CD14-positive monocyte (primary cell): Measurements from ENCODE around the gene DHX30. TPM values are rescaled to one million over a fixed set of nuclear protein-coding genes. Genes with fewer than 3 reads are reported as not detected.

Experiments used
- DNase-seq, 3 donors: peaks; one replicate each; pipeline ENCODE4 v3.0.0-alpha.2; 2011 to 2022
- H2AFZ ChIP-seq: 2 replicates; pipeline ENCODE4 v1.6.0; 2012; ENCODE audit warnings: mild to moderate bottlenecking, low read depth, low read length, inconsistent platforms; ENCODE audit not compliant: insufficient read depth, poor library complexity, severe bottlenecking
- H3K27ac ChIP-seq, 2 donors: 1 replicate in 1 of 2; 2 replicates in 1 of 2; pipeline ENCODE4 v1.5.1; 2012 to 2013; ENCODE audit warnings: low read length in 2 of 2, control low read depth in 1 of 2, inconsistent platforms in 1 of 2, low read depth in 1 of 2, mild to moderate bottlenecking in 1 of 2
- H3K27me3 ChIP-seq, 2 donors: one replicate each; pipeline versions ENCODE4 v1.6.0 to v1.6.1; 2011 to 2013; ENCODE audit warnings: low read length in 2 of 2; ENCODE audit not compliant: control insufficient read depth in 2 of 2, insufficient read depth in 2 of 2
- H3K36me3 ChIP-seq, 2 donors: replicated peaks in 1 of 2; 1 replicate in 1 of 2; 2 replicates in 1 of 2; pipeline versions ENCODE4 v1.5.1 to v1.6.1; 2012 to 2013; ENCODE audit warnings: low read length in 2 of 2, control low read depth in 1 of 2, inconsistent platforms in 1 of 2, mild to moderate bottlenecking in 1 of 2; ENCODE audit not compliant: insufficient read depth in 2 of 2, control insufficient read depth in 1 of 2
- H3K4me1 ChIP-seq, 2 donors: 1 replicate in 1 of 2; 2 replicates in 1 of 2; pipeline versions ENCODE4 v1.5.1 to v1.6.1; 2012 to 2013; ENCODE audit warnings: low read length in 2 of 2, control low read depth in 1 of 2, inconsistent platforms in 1 of 2, mild to moderate bottlenecking in 1 of 2, moderate library complexity in 1 of 2; ENCODE audit not compliant: insufficient read depth in 2 of 2, control insufficient read depth in 1 of 2
- H3K4me2 ChIP-seq: replicated peaks from 2 replicates; pipeline ENCODE3; 2012; ENCODE audit warnings: low read length, moderate library complexity, mild to moderate bottlenecking; ENCODE audit not compliant: poor library complexity, severe bottlenecking; ENCODE audit errors: extremely low read depth
- H3K4me3 ChIP-seq, 3 experiments: fragments of 200-600 bp in 1 of 3; sonication (generic) in 1 of 3; replicated peaks in 1 of 3; 1 replicate in 2 of 3; 2 replicates in 1 of 3; pipeline ENCODE4 v1.5.1; 2011 to 2013; ENCODE audit warnings: low read length in 3 of 3, mild to moderate bottlenecking in 3 of 3, control low read depth in 2 of 3, low read depth in 2 of 3, inconsistent platforms in 1 of 3, moderate library complexity in 1 of 3
- H3K79me2 ChIP-seq: 2 replicates; pipeline ENCODE4 v1.6.0; 2012; ENCODE audit warnings: mild to moderate bottlenecking, control low read depth, inconsistent platforms, low read length, moderate library complexity; ENCODE audit not compliant: insufficient read depth
- H3K9ac ChIP-seq: 2 replicates; pipeline ENCODE4 v1.6.0; 2017; ENCODE audit warnings: low read length, mild to moderate bottlenecking; ENCODE audit not compliant: insufficient read depth, poor library complexity, severe bottlenecking
- H3K9me3 ChIP-seq, 2 donors: replicated peaks in 1 of 2; 1 replicate in 1 of 2; 2 replicates in 1 of 2; pipeline versions ENCODE4 v1.5.1 to v1.6.1; 2012 to 2013; ENCODE audit warnings: low read length in 2 of 2, control low read depth in 1 of 2; ENCODE audit not compliant: control insufficient read depth in 1 of 2, insufficient read depth in 1 of 2
- H4K20me1 ChIP-seq: 2 replicates; pipeline ENCODE4 v1.6.0; 2012; ENCODE audit warnings: mild to moderate bottlenecking, low read length, control low read depth, moderate library complexity; ENCODE audit not compliant: insufficient read depth
- H3K27ac Mint-ChIP-seq, 7 donors: one replicate each; pipeline ENCODE4 v1.8.0; 2020; ENCODE audit warnings: mild to moderate bottlenecking in 7 of 7, mixed read lengths in 7 of 7, moderate library complexity in 6 of 7, inconsistent platforms in 2 of 7
- H3K27me3 Mint-ChIP-seq, 3 donors: one replicate each; pipeline ENCODE4 v1.8.0; 2021 to 2022; ENCODE audit warnings: low read depth in 3 of 3, mild to moderate bottlenecking in 3 of 3, mixed read lengths in 3 of 3, moderate library complexity in 3 of 3, inconsistent platforms in 1 of 3
- H3K36me3 Mint-ChIP-seq, 2 donors: one replicate each; pipeline ENCODE4 v1.8.0; 2020; ENCODE audit warnings: mixed read lengths in 2 of 2, inconsistent platforms in 1 of 2, mild to moderate bottlenecking in 1 of 2
- H3K4me1 Mint-ChIP-seq: one replicate; pipeline ENCODE4 v1.8.0; 2020; ENCODE audit warnings: mild to moderate bottlenecking, mixed read lengths
- H3K4me3 Mint-ChIP-seq, 2 donors: one replicate each; pipeline ENCODE4 v1.8.0; 2020; ENCODE audit warnings: mild to moderate bottlenecking in 2 of 2, mixed read lengths in 2 of 2, moderate library complexity in 1 of 2
- H3K9me3 Mint-ChIP-seq, 7 donors: one replicate each; pipeline ENCODE4 v1.8.0; 2020 to 2022; ENCODE audit warnings: mixed read lengths in 7 of 7, mild to moderate bottlenecking in 6 of 7, moderate library complexity in 6 of 7, inconsistent platforms in 2 of 7
- WGBS: methylation state at CpG from one replicate; pipeline ENCODE4 v1.1.5; 2013; ENCODE audit warnings: missing lambda C conversion rate; ENCODE audit not compliant: insufficient coverage; 5-methylcytosine and 5-hydroxymethylcytosine counted together
- intact Hi-C, 2 donors: fragments of 100-400 bp; cut with micrococcal nuclease; formaldehyde crosslinking; loops; one replicate each; pipeline versions ENCODE4 v1.15.0 to v1.15.1; 2023
- polyA plus RNA-seq, 3 donors: library from polyadenylated mRNA; depleted of rRNA in 1 of 3; unstranded in 2 of 3; stranded (reverse) in 1 of 3; fragments of 300-500 nt in 2 of 3; fragments of >200 nt in 1 of 3; fragmentation: Illumina TruSeq in 2 of 3; gene quantifications; 1 replicate in 2 of 3; 2 replicates in 1 of 3; pipeline ENCODE4 v1.2.3, GENCODE V29; 2012 to 2021
- TF ChIP-seq, protein P1 (sequence below): fragments of 200-600 bp; IDR thresholded peaks from one replicate; pipeline ENCODE4 v1.8.0; 2022; ENCODE audit warnings: antibody characterized with exemption, mild to moderate bottlenecking

DHX30 gene
- polyA plus RNA-seq, 3 donors = 19.4 to 43.9 (median 20.1) TPM

DNA sequence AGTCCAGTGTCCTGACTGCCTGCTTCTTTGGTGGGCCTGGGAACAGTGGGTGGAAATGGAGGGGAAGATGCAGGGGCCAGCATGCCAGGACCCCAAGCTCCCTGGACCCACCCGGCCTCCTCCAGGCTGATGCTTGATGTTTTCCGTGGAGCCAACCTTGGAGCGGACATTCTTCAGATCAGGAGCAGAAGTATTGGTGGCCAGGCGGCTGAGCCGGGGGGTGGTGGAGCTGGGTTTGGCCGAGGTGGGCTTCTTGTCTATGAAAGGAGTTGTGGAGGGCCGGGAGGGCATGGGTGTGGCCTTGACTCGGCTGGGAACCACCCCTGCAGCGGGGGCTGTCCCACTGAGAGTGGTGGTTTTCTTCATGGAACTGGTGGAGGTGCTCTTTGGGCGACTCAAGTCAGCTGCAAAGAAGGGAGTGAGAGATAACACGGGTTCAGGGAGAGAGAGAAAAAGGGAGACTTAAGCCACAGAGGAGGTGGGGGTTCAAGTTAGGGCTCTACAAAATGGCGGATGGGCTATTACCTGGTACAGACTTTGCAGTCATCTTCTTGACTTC, 67.8 kb downstream of the DHX30 start:
- intact Hi-C loops = no loop called here
- 100% methylated on average over 11 of the region's 12 CpGs for WGBS
- no peaks in the 10 kb centered on the region for H3K9me3 ChIP-seq
- H3K79me2 ChIP-seq = no peaks in the 10 kb centered on the region
- peaks cover 59 to 97% of the 10 kb centered on the region in 2 donors for H3K36me3 ChIP-seq
- H3K27ac ChIP-seq = no peak overlapping the region
- H3K4me2 ChIP-seq = no peak overlapping the region
- Mint-ChIP-seq H3K36me3 (peaks cover 69 to 73% of the 10 kb centered on the region in 2 donors), H3K27me3 (no peaks in the 10 kb centered on the region), H3K27ac (peak overlapping the region in 1 of 7 donors; percentile 21), H3K4me1 (no peaks in the 10 kb centered on the region), H3K4me3 (no peak overlapping the region), H3K9me3 (no peaks in the 10 kb centered on the region)
- TF ChIP-seq, protein P1, sequence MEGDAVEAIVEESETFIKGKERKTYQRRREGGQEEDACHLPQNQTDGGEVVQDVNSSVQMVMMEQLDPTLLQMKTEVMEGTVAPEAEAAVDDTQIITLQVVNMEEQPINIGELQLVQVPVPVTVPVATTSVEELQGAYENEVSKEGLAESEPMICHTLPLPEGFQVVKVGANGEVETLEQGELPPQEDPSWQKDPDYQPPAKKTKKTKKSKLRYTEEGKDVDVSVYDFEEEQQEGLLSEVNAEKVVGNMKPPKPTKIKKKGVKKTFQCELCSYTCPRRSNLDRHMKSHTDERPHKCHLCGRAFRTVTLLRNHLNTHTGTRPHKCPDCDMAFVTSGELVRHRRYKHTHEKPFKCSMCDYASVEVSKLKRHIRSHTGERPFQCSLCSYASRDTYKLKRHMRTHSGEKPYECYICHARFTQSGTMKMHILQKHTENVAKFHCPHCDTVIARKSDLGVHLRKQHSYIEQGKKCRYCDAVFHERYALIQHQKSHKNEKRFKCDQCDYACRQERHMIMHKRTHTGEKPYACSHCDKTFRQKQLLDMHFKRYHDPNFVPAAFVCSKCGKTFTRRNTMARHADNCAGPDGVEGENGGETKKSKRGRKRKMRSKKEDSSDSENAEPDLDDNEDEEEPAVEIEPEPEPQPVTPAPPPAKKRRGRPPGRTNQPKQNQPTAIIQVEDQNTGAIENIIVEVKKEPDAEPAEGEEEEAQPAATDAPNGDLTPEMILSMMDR = no peak
- no peak overlapping the region for H2AFZ ChIP-seq
- H3K9ac ChIP-seq = no peak overlapping the region
- no peak for DNase-seq
- H3K27me3 ChIP-seq = no peaks in the 10 kb centered on the region
- no peak overlapping the region for H3K4me3 ChIP-seq
- no peaks in the 10 kb centered on the region for H4K20me1 ChIP-seq
- no peaks in the 10 kb centered on the region for H3K4me1 ChIP-seq

DNA sequence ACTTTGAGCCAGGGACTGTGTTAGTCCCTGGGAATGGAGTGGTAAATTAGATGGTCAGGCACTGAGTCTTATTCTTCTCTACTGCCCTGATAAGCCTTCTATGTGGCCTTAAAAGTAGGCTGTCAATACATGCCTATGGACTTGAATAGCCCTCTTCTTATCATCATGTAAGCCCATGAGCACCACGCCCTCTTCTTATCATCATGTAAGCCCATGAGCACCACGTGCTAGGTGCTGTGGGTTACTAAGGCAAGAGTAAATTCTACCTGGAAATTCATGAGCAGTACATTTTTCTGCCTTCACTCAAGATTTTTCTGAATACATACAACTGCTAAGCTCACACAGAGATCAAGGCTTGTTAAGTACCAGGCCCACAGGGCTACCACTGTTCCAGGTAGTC, 68.5 kb downstream of the DHX30 start:
- H3K79me2 ChIP-seq = no peaks in the 10 kb centered on the region
- no peak for DNase-seq
- no peak overlapping the region for H3K9ac ChIP-seq
- H2AFZ ChIP-seq = no peak overlapping the region
- H3K27me3 Mint-ChIP-seq = no peaks in the 10 kb centered on the region
- H3K4me2 ChIP-seq = no peak overlapping the region
- peaks cover 58 to 95% of the 10 kb centered on the region in 2 donors for H3K36me3 ChIP-seq
- H3K4me1 ChIP-seq = no peaks in the 10 kb centered on the region
- no peak overlapping the region for H3K4me3 Mint-ChIP-seq
- no peak overlapping the region for H3K27ac Mint-ChIP-seq
- H4K20me1 ChIP-seq = no peaks in the 10 kb centered on the region
- no peaks in the 10 kb centered on the region for H3K27me3 ChIP-seq
- intact Hi-C loops = no loop called here
- TF ChIP-seq, protein P1 = no peak
- no peak overlapping the region for H3K4me3 ChIP-seq
- peaks cover 63 to 72% of the 10 kb centered on the region in 2 donors for H3K36me3 Mint-ChIP-seq
- H3K9me3 Mint-ChIP-seq = no peaks in the 10 kb centered on the region
- no peaks in the 10 kb centered on the region for H3K9me3 ChIP-seq
- 89% methylated on average over 1 of the region's 2 CpGs for WGBS
- no peak overlapping the region for H3K27ac ChIP-seq
- no peaks in the 10 kb centered on the region for H3K4me1 Mint-ChIP-seq
